ENCODE results near the gene SH2D6. TPM values are rescaled to one million over a fixed set of nuclear protein-coding genes. Genes with fewer than 3 reads are reported as not detected.

SH2D6 gene
- total and polyA plus RNA-seq, 4 donors = 0.14 to 0.74 (median 0.53) TPM

GRCh38 chr2:85429213-85429923 lies 10.9 kb downstream of the SH2D6 start:
- no peak for DNase-seq
- no peak for TF ChIP-seq CTCF (IDR thresholded peaks at IDR 0.05; ENCODE audit: control extremely low read depth, extremely low read depth)
- Histone ChIP-seq H3K9me3 (ENCODE audit: control insufficient read depth in 4 of 4, insufficient read depth in 3 of 4, low read length in 3 of 4) (no peaks in the 10 kb centered on the region), H3K27me3 (ENCODE audit: control insufficient read depth in 3 of 3, insufficient read depth in 3 of 3, low read length in 2 of 3) (no peaks in the 10 kb centered on the region), H3K4me1 (ENCODE audit: control insufficient read depth in 5 of 5, insufficient read depth in 5 of 5, low read length in 5 of 5) (peaks cover 0 to 25% (median 3%) of the 10 kb centered on the region in 5 donors), H3K27ac (ENCODE audit: low read depth in 1 of 2, low read length in 1 of 2) (no peak overlapping the region), H3K36me3 (ENCODE audit: control insufficient read depth in 4 of 4, insufficient read depth in 4 of 4, low read length in 4 of 4) (no peaks in the 10 kb centered on the region), H3K4me3 (no peak overlapping the region), H3K9ac (ENCODE audit: insufficient read depth in 1 of 2, low read length in 2 of 2) (no peak overlapping the region)
- no peak for ATAC-seq (ENCODE audit: insufficient read depth, low FRiP score)
- WGBS, 2 donors = 69 to 77% methylated on average over 12 of the region's 12 CpGs

DNA sequence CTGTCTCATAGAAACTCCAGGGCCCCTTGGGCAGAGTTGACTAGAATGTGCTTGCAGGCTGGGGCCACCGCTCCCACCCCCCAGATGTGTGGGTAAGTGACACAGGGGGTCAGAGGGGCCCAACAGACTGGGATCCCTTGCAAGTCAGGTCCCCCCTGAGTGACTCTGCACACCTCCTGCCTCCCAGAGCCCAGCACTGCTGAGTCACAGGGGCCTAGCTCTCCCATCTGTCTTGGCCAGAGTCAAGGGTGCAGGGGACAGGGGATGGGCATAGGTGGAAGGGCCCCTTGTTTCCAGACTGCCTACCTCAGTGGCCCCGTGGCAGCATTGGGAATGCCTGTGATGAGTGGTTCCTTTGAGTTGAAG lies 11.4 kb downstream of the SH2D6 start:
- 93 to 97% methylated on average over 2 of the region's 2 CpGs for WGBS, 2 donors

DNA sequence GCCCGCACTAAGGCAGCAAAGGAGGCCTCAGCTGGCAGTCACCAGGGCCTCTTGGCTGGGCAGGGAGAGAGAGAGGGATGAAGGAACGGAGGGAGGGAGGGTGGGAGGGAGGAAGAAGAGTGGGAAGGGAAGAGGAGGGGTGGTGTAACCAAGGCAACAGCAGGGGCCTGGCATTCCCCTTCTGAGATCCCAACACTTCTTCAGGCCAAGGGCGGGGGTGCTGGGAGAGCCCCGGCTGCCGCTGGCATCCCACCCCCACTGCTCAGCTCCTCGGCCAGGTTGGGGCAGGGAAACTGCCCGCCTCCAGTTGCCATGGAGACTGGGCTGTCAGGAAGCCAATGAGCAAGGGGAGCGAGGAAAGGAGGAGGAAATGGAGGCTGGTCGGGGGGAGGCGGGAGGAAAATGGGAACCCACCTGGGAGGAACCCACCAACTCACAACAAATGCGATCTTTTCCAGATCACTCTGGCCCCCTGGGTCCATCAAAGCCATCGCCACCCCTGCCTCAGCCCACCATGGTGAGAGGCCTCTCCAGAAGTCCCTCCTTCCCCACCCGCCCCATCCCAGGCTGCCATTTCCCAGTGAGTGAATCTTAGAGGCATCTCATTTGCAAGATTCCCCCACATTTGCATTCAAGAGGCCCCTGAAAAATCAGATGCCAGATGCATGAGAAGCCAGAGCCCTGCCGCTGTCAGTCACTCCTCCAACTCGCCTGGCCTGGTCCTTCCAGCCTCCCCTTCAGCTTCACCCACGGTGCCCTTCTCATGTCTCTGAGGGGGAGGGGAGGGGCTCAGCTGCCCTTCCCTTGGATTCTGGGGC lies 12.4 kb downstream of the SH2D6 start:
- H3K4me3 ChIP-seq = no peak overlapping the region
- peak; percentile 70 to 75 (median 73) for DNase-seq

More for the DNA sequence above, 11.4 kb downstream of the SH2D6 start:
- H3K9ac ChIP-seq (ENCODE audit: insufficient read depth in 1 of 2, low read length in 2 of 2) = no peak overlapping the region
- no peak for TF ChIP-seq CTCF (IDR thresholded peaks at IDR 0.05; ENCODE audit: control extremely low read depth, extremely low read depth)
- no peaks in the 10 kb centered on the region for H3K9me3 ChIP-seq (ENCODE audit: control insufficient read depth in 4 of 4, insufficient read depth in 3 of 4, low read length in 3 of 4)
- H3K27me3 ChIP-seq (ENCODE audit: control insufficient read depth in 3 of 3, insufficient read depth in 3 of 3, low read length in 2 of 3) = no peaks in the 10 kb centered on the region
- ATAC-seq (ENCODE audit: insufficient read depth, low FRiP score) (no peak), DNase-seq (no peak)
- H3K4me1 ChIP-seq (ENCODE audit: control insufficient read depth in 5 of 5, insufficient read depth in 5 of 5, low read length in 5 of 5) = peaks cover 0 to 25% (median 5%) of the 10 kb centered on the region in 5 donors
- H3K36me3 ChIP-seq (ENCODE audit: control insufficient read depth in 4 of 4, insufficient read depth in 4 of 4, low read length in 4 of 4) = no peaks in the 10 kb centered on the region
- H3K4me3 ChIP-seq = no peak overlapping the region
- no peak overlapping the region for H3K27ac ChIP-seq (ENCODE audit: low read depth in 1 of 2, low read length in 1 of 2)

More for the DNA sequence above, 12.4 kb downstream of the SH2D6 start:
- Histone ChIP-seq H3K9me3 (ENCODE audit: control insufficient read depth in 4 of 4, insufficient read depth in 3 of 4, low read length in 3 of 4) (no peaks in the 10 kb centered on the region), H3K9ac (ENCODE audit: insufficient read depth in 1 of 2, low read length in 2 of 2) (no peak overlapping the region), H3K36me3 (ENCODE audit: control insufficient read depth in 4 of 4, insufficient read depth in 4 of 4, low read length in 4 of 4) (no peaks in the 10 kb centered on the region), H3K4me1 (ENCODE audit: control insufficient read depth in 5 of 5, insufficient read depth in 5 of 5, low read length in 5 of 5) (peaks cover 0 to 25% (median 7%) of the 10 kb centered on the region in 5 donors), H3K27ac (ENCODE audit: low read depth in 1 of 2, low read length in 1 of 2) (no peak overlapping the region), H3K27me3 (ENCODE audit: control insufficient read depth in 3 of 3, insufficient read depth in 3 of 3, low read length in 2 of 3) (no peaks in the 10 kb centered on the region)
- no peak for TF ChIP-seq CTCF (IDR thresholded peaks at IDR 0.05; ENCODE audit: control extremely low read depth, extremely low read depth)
- 80% methylated on average over 16 of the region's 16 CpGs for WGBS, 2 donors
- no peak for ATAC-seq (ENCODE audit: insufficient read depth, low FRiP score)
